Mucosa of descending colon (tissue), 3 donors: ENCODE results near the gene ST8SIA6. TPM values are rescaled to one million over a fixed set of nuclear protein-coding genes. Genes with fewer than 3 reads are reported as not detected.

Source experiments
- ATAC-seq: fragments of 200-7000 bp; cut with Tn5 transposase; one replicate; pipeline ENCODE4 v1.9.1; 2020; ENCODE audit warnings: mild to moderate bottlenecking, moderate library complexity
- DNase-seq, 3 donors: peaks; one replicate each; pipeline ENCODE4 v3.0.0-alpha.2; 2020
- H3K36me3 ChIP-seq: fragments of 200-600 bp; one replicate; pipeline ENCODE4 v1.8.0; 2021; ENCODE audit warnings: low read depth, mild to moderate bottlenecking
- H3K4me1 ChIP-seq: fragments of 200-600 bp; one replicate; pipeline ENCODE4 v1.8.0; 2021; ENCODE audit warnings: low read depth, mild to moderate bottlenecking
- H3K4me3 ChIP-seq: fragments of 200-600 bp; one replicate; pipeline ENCODE4 v1.8.0; 2021; ENCODE audit warnings: mild to moderate bottlenecking
- H3K9me3 ChIP-seq: fragments of 200-600 bp; one replicate; pipeline ENCODE4 v1.8.0; 2021; ENCODE audit warnings: mild to moderate bottlenecking
- intact Hi-C, 2 donors: fragments of 100-400 bp; cut with DNase I in 1 of 2; cut with micrococcal nuclease in 1 of 2; formaldehyde crosslinking; loops; one replicate each; pipeline versions ENCODE4 v1.11.0 to v1.11.1; 2022; cut with DNase I, micrococcal nuclease
- total RNA-seq, 3 donors: library from RNA; stranded (reverse); fragmentation: NEBNext Ultra II Directional in 2 of 3; extraction: Animal tissue kit (Norgen Biotek cat#: 25700) in 2 of 3; gene quantifications; one replicate each; pipeline versions ENCODE4 v1.2.1 to v1.2.4, GENCODE V29; 2021 to 2023
- TF ChIP-seq, protein P1 (sequence below): fragments of 200-600 bp; IDR thresholded peaks from one replicate; pipeline ENCODE4 v1.8.0; 2022; ENCODE audit warnings: antibody characterized with exemption, mild to moderate bottlenecking
- donor health status: DM: no; HTN: no; CAD: no; lungs with moderate emphysema.
- donor health status: DM: no; HTN: no; CAD: no.
- donor health status: DM: no; HTN: yes; CAD: no.

The ST8SIA6 gene
- total RNA-seq, 3 donors from 2014 or later, result 1.6 to 4.2 (median 2.2) TPM

DNA sequence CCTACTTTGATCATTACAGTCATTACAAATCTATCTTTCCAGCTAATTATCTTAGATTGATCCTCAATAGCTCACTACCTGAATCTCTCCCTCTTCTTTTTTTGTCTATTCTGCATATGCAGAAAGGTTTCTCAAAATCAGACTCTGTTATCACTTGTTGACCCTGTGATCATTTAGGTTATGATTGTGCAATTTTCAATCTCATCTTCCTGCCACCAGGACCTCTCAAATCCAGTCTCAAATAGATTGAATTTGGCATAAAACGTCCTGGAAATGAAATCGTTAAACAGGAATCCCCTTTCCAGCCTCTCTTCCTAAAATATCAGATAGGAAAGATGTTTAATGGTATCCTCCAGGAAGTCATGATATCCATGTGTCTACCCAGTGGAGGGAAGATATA, 96.6 kb downstream of the ST8SIA6 start:
- H3K4me3 ChIP-seq, result no peak overlapping the region
- ATAC-seq (no peak), DNase-seq (no peak)
- intact Hi-C loops, result no loop called here
- H3K36me3 ChIP-seq, result no peaks in the 10 kb centered on the region
- TF ChIP-seq, protein P1, sequence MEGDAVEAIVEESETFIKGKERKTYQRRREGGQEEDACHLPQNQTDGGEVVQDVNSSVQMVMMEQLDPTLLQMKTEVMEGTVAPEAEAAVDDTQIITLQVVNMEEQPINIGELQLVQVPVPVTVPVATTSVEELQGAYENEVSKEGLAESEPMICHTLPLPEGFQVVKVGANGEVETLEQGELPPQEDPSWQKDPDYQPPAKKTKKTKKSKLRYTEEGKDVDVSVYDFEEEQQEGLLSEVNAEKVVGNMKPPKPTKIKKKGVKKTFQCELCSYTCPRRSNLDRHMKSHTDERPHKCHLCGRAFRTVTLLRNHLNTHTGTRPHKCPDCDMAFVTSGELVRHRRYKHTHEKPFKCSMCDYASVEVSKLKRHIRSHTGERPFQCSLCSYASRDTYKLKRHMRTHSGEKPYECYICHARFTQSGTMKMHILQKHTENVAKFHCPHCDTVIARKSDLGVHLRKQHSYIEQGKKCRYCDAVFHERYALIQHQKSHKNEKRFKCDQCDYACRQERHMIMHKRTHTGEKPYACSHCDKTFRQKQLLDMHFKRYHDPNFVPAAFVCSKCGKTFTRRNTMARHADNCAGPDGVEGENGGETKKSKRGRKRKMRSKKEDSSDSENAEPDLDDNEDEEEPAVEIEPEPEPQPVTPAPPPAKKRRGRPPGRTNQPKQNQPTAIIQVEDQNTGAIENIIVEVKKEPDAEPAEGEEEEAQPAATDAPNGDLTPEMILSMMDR, result no peak
- no peaks in the 10 kb centered on the region for H3K9me3 ChIP-seq
- H3K4me1 ChIP-seq, result no peaks in the 10 kb centered on the region

DNA sequence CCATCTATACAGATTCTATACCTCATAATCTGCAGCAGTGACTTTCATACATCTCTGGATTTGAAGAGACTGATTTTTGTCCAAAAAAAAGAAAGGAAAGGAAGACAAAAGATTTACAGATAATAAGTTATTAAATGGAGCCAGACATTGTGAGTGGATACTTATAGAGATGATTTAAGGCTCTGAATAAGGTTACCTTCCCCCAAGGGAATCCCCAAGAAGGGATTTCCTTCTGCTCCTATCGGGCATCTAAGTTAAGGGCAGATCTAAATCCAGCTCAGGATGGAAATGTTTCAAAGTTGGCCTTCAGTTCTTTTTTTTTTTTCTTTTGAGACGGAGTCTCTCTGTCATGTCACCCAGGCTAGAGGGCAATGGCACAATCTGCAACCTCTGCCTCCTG, 97.6 kb downstream of the ST8SIA6 start:
- Histone ChIP-seq H3K36me3 (no peaks in the 10 kb centered on the region), H3K9me3 (no peaks in the 10 kb centered on the region), H3K4me3 (no peak overlapping the region), H3K4me1 (no peaks in the 10 kb centered on the region)
- TF ChIP-seq, protein P1, result no peak
- intact Hi-C loops, result no loop called here
- DNase-seq (no peak), ATAC-seq (no peak)

DNA sequence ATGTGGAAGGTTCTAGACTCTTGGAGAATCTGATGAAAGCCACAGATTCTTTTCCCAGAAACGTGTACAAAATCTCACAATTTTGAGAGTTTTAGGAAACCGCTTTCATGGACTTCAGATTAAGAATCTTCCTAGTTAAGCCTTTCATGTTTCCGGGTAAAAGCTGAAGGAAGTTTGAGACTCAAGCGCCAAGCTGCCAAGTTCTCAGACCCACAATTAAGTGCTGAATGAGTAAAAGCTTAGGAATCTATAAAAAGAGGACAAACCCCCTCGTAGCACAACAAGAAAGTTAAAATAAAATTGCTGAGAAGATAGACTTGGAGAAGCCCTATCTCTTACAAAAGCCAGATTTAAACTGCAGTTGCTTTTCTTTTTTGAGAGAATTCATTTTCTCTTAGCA, 99.6 kb downstream of the ST8SIA6 start:
- no peaks in the 10 kb centered on the region for H3K36me3 ChIP-seq
- DNase-seq, result no peak
- no peak overlapping the region for H3K4me3 ChIP-seq
- TF ChIP-seq, protein P1, result no peak
- intact Hi-C loops, result no loop called here
- H3K4me1 ChIP-seq, result no peaks in the 10 kb centered on the region
- no peaks in the 10 kb centered on the region for H3K9me3 ChIP-seq
- no peak for ATAC-seq

DNA sequence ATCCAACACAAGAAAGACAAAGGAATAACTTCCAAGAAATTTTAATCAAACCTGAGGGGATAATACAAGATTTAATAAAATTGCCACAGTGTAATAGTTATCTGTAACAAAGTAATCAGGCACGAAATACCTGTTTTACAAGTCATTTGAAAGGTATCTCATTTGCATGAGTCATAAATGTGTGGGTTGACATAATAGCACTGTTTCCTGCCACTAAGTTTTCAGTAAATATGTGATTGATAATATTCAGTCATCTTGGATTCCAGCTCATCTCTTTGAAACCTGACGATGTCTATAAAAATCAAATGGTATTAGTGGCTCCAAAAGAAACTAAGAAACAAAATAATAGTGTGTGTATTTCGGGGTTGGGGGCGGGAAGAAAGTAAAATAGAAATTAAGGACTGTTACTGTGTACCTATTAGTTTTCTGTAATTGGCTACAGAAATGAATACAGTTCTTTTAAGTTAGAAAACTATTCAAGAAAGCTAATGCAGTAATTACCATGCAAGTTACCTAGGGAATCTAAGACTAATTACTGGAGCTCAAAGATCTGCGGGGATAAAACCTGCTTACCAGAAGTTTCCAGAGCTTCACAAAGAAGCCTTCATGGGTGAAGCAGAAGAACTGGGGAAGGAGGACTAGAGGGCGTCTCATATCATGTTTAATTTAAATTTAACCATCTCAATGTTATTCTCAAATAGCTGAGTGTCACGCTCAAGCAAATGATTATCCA, 100.7 kb downstream of the ST8SIA6 start:
- Histone ChIP-seq H3K4me3 (no peak overlapping the region), H3K4me1 (no peaks in the 10 kb centered on the region), H3K36me3 (no peaks in the 10 kb centered on the region), H3K9me3 (no peaks in the 10 kb centered on the region)
- TF ChIP-seq, protein P1, result no peak
- DNase-seq (no peak), ATAC-seq (no peak)
- intact Hi-C loops, result no loop called here

DNA sequence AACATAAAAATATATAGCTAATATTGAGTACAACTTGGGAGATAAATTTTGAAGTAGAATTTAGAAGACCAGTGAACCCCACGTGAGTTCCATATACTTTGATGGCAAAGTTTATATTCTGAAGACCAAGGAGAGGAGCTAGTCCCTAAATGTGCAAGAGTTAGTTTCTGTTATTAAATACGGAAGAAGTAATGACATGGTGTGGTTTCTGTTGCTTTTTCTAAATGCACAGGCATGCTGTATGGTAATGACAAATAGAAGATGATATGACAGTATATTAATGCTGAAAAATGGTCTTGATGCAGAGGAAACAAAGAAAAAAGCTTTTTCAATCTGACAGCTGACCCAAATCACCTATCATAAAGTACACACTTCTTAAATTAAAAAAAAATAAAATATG, 101.8 kb downstream of the ST8SIA6 start:
- Histone ChIP-seq H3K36me3 (no peaks in the 10 kb centered on the region), H3K4me1 (peaks cover 3% of the 10 kb centered on the region), H3K9me3 (no peaks in the 10 kb centered on the region), H3K4me3 (no peak overlapping the region)
- intact Hi-C loops, result no loop called here
- ATAC-seq, result no peak
- TF ChIP-seq, protein P1, result no peak
- no peak for DNase-seq

DNA sequence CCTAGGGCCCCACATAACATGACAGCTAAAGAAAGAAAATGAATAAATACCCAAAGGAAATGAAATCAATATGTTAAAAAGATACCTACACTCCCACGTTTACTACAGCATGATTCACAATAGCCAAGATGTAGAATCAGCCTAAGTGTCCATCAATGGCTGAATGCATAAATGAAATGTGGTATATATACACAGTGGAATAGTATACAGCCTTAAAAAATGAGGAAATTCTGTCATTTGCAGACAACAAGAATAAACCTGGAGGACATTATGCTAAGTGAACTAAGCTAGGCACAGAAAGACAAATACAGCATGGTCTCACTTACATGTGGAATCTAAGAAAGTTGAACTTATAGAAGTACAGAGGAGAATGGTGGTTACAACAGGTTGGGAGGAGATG, 102.9 kb downstream of the ST8SIA6 start:
- no peak for DNase-seq
- TF ChIP-seq, protein P1, result no peak

More for the DNA sequence above, 102.9 kb downstream of the ST8SIA6 start:
- ATAC-seq, result no peak
- no peak overlapping the region for H3K4me3 ChIP-seq
- intact Hi-C loops, result no loop called here
- H3K36me3 ChIP-seq, result no peaks in the 10 kb centered on the region
- no peaks in the 10 kb centered on the region for H3K9me3 ChIP-seq
- peaks cover 3% of the 10 kb centered on the region for H3K4me1 ChIP-seq
